Endometrial microvascular endothelial cells (primary cell): Measurements from ENCODE around the gene TANGO6. TPM values are rescaled to one million over a fixed set of nuclear protein-coding genes. Genes with fewer than 3 reads are reported as not detected.
"Not testable (repeated sequence)": the region's sequence is repeated elsewhere in the genome, so short reads cannot be mapped to it uniquely, and the experiment has no call there.

Experiments
- in situ Hi-C: cut with HindIII; loops from 2 replicates; pipeline ENCODE4 v1.10.0; 2017; ENCODE audit warnings: low sequenced_read_pairs, low pct_unique_long_range_greater_than_20kb; ENCODE audit errors: inconsistent ontology term
- total RNA-seq: library from RNA; depleted of rRNA; stranded (reverse); fragments of >200 nt; gene quantifications from one replicate; pipeline ENCODE4 v1.2.3, GENCODE V29; 2015; ENCODE audit errors: inconsistent ontology term

The TANGO6 gene
- total RNA-seq, 1 donor from 2014 or later: 11.3 TPM

DNA sequence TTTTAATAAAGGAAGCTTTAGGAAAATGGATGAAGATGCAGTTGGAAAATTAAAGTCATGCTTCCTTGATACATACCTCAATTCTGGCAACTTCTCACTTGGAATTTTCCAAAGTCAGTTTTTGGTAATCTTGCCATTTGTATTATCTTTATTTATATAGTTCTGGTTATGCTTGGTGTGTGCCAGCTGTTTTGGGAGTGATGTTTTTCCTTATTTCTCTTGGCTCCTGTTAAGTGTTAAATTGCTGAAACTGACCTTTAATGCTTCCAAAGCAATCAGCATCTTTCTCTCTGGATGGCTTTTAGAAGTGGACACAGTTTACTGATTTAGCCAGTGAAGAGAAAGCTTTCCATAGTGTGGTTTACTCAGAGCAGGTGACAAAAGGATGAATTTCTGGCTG lies 192.0 kb downstream of the TANGO6 start:
- in situ Hi-C loops: no loop called here

DNA sequence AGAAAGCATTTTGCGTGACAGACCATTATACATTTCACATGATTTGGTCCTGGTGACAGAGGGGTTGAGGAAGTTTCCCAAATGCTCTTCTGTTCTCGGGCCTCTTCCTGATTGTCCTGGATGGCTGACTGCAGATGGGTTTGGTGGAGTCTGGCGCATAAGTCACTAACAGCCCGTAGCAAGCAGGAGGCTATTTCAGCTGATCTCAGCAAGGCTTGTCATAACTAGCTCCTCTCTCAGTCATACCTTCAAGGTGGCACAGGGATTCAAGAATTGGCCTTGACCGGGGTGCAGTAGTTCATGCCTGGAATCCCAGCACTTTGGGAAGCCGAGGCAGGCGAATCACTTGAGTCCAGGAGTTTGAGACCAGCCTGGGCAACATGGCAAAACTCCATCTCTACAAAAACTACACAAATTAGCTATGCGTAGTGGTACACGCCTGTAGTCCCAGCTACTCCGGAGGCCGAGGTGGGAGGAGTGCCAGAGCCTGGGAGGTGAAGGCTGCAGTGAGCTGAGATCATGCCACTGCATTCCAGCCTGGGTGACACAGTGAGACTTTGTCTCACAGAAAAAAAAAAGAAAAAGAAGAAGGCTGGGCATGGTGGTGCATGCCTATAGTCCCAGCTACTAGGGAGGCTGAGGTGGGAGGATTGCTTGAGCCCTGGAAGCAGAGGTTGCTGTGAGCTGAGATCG lies 193.2 kb downstream of the TANGO6 start:
- in situ Hi-C loops: no loop called here

DNA sequence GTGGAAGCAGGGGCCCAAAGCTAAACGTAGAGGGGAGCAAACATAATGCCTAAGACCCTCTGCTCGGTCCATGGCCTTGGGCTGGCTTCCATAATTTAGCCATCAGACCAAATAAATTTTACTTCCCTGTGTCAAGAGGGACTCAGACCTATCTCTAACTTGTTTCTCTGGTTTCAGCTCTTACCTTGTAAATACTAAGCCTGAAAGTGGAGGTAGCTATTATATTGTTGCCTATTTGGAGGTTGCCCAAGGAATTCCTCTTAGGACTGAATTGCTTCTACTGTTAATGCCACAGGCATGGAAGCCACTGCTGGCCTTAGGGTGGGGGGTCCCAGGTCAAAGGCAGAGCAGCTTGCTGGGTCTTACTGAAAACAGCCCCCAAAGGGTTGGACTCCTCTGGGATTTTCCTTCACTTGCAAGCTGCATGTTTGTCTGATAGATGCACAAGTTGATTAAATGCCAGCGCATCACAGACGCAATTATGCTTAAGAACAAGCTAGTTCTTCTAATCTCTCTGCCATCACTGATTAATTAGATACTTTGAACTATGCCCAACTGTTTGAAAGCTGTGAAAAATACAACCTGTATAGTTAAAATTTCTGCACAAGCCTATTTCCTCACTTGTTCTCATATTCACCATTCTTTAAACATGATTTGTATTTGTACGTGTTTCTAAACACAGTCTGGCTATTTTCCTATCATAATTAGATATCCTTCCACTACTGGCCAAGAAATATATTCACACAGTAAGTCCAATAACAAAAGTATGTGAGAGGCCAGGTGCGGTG lies 194.2 kb downstream of the TANGO6 start:
- in situ Hi-C loops: no loop called here

DNA sequence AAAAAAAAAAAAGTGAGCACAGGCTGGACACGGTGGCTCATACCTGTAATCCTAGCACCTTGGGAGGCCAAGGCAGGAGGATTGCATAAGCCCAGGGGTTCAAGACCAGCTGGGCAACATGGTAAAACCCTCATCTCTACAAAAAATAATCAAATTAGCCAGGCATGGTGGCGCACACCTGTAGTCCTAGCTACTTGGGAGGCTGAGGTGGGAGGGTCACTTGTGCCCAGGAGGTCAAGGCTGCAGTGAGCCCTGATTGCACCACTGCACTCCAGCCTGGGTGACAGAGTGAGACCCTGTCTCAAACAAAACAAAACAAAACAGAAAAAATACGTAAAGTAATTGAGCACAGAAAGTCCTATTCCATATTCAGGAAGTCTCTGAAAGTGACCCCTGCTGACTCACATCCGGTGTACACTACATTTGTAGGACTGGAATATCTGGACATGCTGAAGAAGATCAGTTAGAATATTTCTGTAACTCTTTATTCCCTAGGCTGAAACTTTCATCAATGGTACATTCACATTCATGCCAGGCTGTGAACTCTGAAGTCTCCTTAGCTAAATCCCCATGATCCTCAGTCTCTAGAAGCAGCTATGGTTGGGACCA lies 196.1 kb downstream of the TANGO6 start:
- in situ Hi-C loops: no loop called here

DNA sequence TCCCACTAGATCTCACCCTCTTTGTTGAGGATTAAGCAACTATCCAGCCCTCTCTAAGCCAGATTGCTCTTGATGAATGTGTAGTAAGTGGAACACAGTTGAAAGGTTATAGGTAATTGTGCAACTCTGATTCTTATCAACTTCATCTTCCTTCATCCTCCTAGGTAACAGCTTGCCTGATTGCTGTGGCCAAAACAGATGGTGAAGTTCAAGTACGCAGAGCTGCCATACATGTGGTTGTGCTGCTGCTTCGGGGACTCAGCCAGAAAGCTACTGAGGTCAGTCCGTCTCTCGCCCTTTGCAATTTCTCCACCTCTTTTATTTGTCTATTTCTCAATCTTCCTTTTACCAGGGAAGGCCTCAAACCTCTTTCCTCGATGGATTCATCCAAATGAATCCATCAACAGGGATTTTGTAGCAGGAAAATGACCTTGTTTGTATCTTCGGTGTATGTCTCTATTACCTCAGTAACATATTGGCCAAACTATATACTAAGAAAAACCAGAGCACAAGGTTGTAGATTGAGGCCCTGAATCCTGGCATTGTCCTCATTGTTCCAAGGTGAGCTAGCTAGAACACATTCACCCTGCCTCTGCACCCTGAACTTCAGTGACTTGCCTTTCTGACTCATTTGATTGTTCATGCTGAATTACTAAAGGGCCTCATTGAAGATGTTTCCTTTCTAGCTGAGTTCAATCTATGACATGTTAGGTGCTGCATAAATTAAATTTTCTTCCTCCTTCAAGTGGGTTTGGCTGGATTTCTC lies 197.0 kb downstream of the TANGO6 start:
- in situ Hi-C loops: no loop called here

DNA sequence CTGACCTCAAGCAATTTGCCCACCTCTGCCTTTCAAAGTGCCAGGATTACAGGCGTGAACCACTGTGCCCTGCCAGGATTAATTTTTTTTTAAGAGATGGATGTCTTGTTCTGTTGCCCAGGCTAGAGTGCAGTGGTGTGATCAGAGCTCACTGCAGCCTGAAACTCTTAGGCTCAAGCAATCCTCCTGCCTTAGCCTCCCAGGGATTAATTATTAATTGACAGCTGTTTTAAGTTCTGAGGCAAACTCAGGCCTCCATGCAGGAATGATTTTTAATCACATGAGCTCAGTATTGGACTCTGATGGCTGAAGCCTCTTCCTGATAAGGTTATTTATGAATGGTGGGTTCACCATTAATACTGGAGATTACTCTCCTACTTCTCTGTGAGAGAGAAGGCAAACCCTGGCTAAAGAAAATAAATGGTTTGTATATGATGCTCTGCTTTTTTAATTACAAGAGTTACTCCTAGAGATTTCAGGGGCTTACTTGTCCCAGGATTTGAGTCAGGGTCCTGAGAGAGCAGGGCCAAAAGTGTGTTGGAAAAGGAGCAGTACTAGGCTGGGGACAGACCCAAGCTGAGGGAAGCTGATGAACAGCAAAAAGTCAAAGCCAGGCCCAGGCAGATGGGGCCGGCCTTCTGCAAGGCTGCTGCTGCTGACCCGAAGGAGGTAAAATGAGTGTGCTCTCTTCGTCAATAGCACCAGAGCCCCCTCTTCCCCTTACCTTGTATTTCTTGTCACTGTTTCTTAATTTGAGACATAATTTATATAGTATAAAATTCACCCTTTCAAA lies 205.2 kb downstream of the TANGO6 start:
- in situ Hi-C loops: no loop called here

DNA sequence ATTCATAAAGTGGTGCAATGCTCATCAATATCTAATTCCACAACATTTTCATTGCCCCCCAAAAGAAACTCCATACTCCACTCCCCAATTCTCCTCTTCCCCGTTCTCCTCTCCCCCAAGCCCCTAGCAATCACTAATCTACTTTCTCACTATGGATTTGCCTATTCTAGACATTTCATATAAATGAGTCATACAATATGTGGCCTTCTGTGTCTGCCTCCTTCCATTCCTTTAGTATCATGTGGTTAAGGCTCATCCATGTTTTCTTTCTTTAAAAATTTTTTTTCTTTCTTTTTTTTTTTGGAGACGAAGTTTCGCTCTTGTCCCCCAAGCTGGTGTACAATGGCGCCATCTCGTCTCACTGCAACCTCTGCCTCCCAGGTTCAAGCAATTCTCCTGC lies 205.8 kb downstream of the TANGO6 start:
- in situ Hi-C loops: no loop called here

DNA sequence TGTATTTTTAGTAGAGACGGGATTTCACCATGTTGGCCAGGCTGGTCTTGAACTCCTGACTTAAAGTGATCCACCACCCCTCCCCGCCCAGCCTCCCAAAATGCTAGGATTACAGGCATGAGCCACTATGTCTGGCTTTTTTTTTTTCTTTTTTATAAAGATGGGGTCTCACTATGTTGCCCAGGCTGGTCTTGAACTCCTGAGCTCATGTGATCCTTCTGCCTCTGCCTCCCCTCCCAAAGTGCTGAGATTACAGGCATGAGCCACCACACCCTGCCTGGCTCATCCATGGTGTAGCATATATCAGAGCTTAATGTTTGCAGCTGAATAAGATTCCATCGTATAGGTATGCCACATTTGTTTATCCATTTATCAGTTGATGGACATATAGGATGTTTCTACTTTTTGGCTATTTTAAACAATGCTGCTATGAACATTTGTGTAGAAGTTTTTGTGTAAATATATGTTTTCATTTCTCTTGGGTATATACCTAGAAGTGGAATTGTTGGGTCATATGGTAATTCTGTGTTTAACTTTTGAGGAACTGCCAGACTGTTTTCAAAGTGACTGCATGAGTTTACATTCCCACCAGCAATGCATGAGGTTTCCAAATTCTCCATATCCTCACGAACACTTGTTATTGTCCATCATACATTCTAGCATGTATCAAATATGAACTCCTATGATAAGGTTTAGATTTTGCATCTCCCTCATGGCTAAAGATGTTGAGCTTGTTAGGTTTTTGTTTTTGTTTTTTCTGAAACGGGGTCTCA lies 206.5 kb downstream of the TANGO6 start:
- in situ Hi-C loops: no loop called here

DNA sequence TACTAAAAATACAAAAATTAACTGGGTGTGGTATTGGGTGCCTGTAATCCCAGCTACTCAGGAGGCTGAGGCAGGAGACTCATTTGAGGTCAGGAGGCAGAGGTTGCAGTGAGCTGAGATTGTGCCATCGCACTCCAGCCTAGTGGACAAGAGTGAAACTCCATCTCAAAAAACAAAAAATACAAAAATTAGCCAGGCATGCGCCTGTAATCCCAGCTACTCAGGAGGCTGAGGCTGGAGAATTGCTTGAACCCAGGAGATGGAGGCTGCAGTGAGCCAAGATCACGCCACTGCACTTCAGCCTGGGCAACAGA lies 208.1 kb downstream of the TANGO6 start:
- in situ Hi-C loops: not testable (repeated sequence)

DNA sequence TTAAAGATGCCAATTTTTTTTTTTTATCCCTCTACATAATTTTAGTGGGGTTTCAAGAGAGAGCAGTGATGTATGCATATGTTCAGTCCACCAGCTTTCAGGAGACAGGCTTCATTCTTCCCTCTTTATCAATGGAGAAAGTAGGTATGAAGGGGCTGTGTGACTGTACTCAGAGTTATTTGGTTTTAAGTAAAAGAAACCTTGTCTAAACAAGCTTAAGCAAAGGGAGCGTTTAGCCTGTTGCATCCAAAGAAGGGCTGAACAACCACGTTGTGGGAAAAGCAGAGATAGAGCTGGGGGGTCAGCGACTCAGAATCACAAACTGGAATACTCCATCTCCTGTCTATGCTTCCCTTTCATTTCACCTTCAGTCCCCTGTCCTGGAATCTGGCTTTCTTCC lies 211.7 kb downstream of the TANGO6 start:
- in situ Hi-C loops: no loop called here

DNA sequence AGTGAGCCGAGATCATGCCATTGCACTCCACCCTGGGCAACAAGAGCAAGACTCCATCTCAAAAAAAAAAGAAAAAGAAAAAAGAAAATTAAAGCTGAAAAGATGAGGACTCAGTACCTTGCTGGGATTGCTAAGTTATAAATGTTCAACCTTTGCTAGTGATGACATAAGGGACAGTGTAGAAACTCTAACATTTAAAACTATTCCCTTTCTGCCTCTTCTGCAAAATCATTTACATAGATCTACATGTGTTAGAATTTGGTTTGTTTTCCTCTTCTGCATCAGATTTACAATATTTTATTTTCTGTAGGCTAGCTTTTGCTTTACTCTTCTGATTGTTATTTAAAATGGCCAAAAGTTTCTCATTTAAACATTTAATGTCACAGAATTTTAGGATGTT lies 212.6 kb downstream of the TANGO6 start:
- in situ Hi-C loops: no loop called here

DNA sequence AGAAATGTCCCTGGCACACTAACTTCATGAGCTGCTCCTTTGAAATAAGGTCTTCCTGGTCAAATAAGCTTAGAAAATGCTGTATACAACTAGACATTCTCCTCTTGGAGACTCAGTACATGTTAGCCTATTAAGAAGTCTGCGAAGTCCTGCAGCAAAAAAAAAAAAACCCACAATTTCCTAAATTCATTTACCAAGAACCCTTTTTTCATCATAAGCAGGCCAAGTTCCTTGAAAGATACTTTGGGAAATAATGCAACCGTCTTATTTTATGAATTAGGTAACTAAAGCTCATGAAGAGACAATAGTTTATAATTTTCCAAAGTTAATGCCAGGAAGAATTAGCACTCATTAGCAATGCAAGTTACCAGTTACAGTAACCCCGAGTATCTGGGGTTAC lies 213.1 kb downstream of the TANGO6 start:
- in situ Hi-C loops: no loop called here

DNA sequence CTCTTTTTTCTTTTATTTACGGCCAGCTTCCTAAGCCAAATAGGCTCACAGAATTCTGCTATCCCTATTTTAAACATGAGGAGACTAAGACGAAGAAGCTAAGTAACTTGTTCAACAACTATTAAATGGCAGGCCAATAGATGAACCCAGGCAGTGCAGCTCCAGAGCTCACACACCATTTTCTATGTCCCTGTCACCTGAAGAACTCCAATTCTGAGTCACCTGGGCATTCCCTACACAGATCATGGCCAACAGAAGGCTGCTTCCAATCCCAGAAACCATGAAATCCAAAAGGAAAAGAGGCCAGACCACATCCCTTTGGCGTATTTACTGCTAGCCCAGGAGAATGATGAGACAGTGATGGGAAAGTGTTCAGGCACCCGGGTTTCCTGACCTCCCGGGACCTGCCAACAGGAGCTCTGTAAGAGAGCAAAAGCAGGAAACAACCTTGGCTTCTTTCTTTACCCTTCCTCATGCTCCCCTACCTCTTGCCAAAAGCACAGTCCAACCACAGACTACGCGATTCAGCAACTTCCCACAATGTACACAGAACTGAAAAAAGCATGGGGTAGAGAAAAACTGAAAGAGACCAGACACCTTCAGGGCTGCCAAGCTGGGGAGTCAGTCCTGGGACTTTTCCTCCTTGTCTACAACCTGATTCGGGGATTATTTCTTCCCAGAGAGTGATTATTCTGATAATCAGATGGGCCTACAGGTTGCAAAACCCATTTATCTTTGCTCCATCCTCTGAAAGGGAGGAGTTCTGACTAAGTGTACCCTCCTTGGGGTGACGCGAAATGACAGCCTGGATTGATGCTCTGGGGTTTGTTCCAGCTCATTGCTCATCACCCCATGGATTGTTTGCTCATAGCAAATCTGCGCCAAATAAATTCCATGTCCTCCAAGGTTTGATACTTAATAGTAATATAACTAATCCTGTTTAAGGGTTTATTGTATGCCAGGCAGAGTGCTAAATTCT lies 214.4 kb downstream of the TANGO6 start:
- in situ Hi-C loops: no loop called here

DNA sequence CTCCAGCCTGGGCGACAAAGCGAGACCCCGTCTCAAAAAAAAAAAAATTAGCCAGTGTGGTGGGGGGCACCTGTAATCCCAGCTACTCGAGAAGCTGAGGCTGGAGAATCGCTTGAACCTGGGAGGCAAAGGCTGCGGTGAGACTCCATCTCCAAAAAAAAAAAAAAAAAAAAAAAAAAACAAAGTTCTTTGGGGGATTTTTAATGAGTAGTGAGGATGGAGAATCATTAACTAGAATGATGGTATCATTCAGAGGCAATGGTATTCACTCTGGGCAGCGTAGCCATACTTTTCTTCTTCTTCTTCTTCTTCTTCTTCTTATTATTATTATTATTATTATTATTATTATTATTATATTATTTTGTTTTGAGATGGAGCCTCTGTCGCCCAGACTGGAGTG lies 220.2 kb downstream of the TANGO6 start:
- in situ Hi-C loops: not testable (repeated sequence)

DNA sequence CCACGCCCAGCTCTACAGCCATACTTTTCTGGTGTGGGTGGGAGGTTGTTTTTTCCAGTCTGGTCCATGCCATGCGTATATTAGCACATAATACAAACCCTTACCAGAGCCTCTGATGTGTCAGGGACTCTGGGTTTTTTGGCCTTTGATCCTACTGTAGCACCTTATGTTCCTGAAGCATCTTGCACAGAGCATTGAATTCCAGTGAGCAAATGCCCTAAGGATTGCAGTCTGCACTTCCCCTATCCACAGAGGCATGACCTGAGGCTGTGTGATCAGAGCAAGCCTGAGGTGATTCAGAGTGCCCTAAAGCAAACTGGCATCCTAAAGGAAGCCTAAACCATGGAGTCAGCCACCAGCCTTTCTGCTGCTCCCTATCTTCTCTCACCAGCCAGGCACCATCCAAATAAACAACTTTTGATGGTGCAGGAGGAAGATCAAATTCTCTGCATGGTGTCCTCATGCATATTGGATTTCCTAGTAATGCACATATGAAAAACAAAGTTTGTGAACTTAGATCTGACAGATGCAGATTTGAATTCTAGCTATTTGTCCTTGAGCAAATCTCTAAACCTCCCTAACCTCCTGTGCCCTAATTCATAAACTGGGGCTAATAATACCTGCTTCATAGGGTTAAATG lies 220.9 kb downstream of the TANGO6 start:
- in situ Hi-C loops: no loop called here

DNA sequence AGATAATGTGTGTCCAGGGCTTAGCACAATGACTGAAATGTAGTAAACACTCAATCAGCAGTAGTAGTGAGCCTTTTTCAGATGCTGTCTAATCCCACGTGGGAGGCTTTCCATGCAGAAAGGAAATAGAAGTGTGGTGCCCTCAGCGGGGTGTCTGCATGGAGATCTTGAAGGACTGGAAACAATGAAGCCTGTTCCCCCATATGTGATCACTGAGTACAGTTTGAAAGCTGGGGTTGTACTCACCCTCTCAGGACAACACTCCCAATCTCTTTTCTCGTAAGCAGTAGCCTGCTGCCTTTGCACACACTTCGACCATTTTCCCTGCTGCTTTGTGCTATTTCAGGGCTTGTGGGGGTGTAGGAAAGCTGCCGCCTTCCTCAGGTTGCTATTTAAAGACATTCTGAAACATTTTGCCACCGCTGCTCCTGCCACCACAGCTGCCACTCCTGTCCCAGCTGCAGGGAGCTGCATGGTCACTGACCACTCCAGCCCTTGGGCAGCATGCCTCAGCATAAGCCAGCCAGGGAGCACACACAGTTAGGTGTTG lies 221.5 kb downstream of the TANGO6 start:
- in situ Hi-C loops: no loop called here
